Endothelial cell of hepatic sinusoid (primary cell): ENCODE measurements around the gene KIAA1755.

Source experiments
- in situ Hi-C: cut with HindIII; loops from 2 replicates; pipeline ENCODE4 v1.10.0; 2017; ENCODE audit warnings: low sequenced_read_pairs

KIAA1755 gene

GRCh38 chr20:38171675-38172043, 88.9 kb downstream of the KIAA1755 start:
- in situ Hi-C loops, result no loop called here

- in situ Hi-C loops, result no loop called here
Observed at GRCh38 chr20:38170826-38171674, 89.5 kb downstream of the KIAA1755 start.

- in situ Hi-C loops, result no loop called here
Observed at GRCh38 chr20:38170219-38170825, 90.2 kb downstream of the KIAA1755 start.

GRCh38 chr20:38169636-38170193, 90.8 kb downstream of the KIAA1755 start:
- in situ Hi-C loops, result loop anchor here (5.0 kb wide), 2 partner anchors 53 to 112 kb away; no protein-coding TSS in a partner anchor

GRCh38 chr20:38168791-38169589, 91.5 kb downstream of the KIAA1755 start:
- in situ Hi-C loops, result loop anchor here (5.0 kb wide), 2 partner anchors 53 to 112 kb away; no protein-coding TSS in a partner anchor

GRCh38 chr20:38167851-38168760, 92.4 kb downstream of the KIAA1755 start:
- in situ Hi-C loops, result loop anchor here (5.0 kb wide), 2 partner anchors 54 to 111 kb away; no protein-coding TSS in a partner anchor

- in situ Hi-C loops, result loop anchor here (5.0 kb wide), 2 partner anchors 55 to 110 kb away; no protein-coding TSS in a partner anchor
Observed at GRCh38 chr20:38167328-38167850, 93.1 kb downstream of the KIAA1755 start.

- in situ Hi-C loops, result loop anchor here (5.0 kb wide), 2 partner anchors 56 to 109 kb away; no protein-coding TSS in a partner anchor
Observed at GRCh38 chr20:38166703-38167233, 93.8 kb downstream of the KIAA1755 start.

GRCh38 chr20:38165966-38166702, 94.4 kb downstream of the KIAA1755 start:
- in situ Hi-C loops, result loop anchor here (5.0 kb wide), 2 partner anchors 56 to 109 kb away; no protein-coding TSS in a partner anchor

GRCh38 chr20:38165089-38165965, 95.2 kb downstream of the KIAA1755 start, which contains the start of gene TGM2:
TSS of gene TGM2 (minus strand) at chr20:38165270. CDS start at chr20:38165198, 72 bp downstream.
- in situ Hi-C loops, result loop anchor here (5.0 kb wide), 2 partner anchors 57 to 108 kb away; no protein-coding TSS in a partner anchor

- in situ Hi-C loops, result loop anchor here (5.0 kb wide), 2 partner anchors 58 to 107 kb away; no protein-coding TSS in a partner anchor
Observed at GRCh38 chr20:38164624-38165088, 95.9 kb downstream of the KIAA1755 start.

GRCh38 chr20:38164069-38164468, 96.5 kb downstream of the KIAA1755 start:
- in situ Hi-C loops, result no loop called here

GRCh38 chr20:38162878-38163875, 97.4 kb downstream of the KIAA1755 start:
- in situ Hi-C loops, result no loop called here

GRCh38 chr20:38162149-38162548, 98.4 kb downstream of the KIAA1755 start:
- in situ Hi-C loops, result no loop called here

GRCh38 chr20:38161412-38161774, 99.1 kb downstream of the KIAA1755 start:
- in situ Hi-C loops, result no loop called here
